K562 (cell line): Measurements from ENCODE around the gene VPS16. TPM values are rescaled to one million over a fixed set of nuclear protein-coding genes. Genes with fewer than 3 reads are reported as not detected.

Experiments
- BRF2 ChIP-seq: IDR thresholded peaks from 3 replicates; pipeline ENCODE4 v1.6.1; 2011; ENCODE audit warnings: borderline replicate concordance, mild to moderate bottlenecking; ENCODE audit not compliant: insufficient read length, insufficient read depth
- CHD4 ChIP-seq: fragments of 200-600 bp; sonication (generic); IDR thresholded peaks from 3 replicates; pipeline ENCODE4 v1.6.1; 2012; ENCODE audit warnings: low read depth, mild to moderate bottlenecking, mixed read lengths, low read length, inconsistent platforms; ENCODE audit not compliant: insufficient read depth, insufficient replicate concordance, poor library complexity, severe bottlenecking
- E2F1 ChIP-seq: sonication (generic); formaldehyde crosslinking; IDR thresholded peaks from 2 replicates; pipeline ENCODE4 v1.8.1; 2023; ENCODE audit warnings: mild to moderate bottlenecking, missing genetic modification reagents, moderate library complexity
- FOXA1 ChIP-seq: fragments of 450-650 bp; IDR thresholded peaks from 2 replicates; pipeline ENCODE4 v1.6.1; 2016; ENCODE audit warnings: mild to moderate bottlenecking, borderline replicate concordance
- GATA2 ChIP-seq: sonication (generic); formaldehyde crosslinking; IDR thresholded peaks from 2 replicates; pipeline ENCODE4 v1.4.0; 2020; ENCODE audit warnings: mild to moderate bottlenecking, missing genetic modification reagents
- HMGN3 ChIP-seq: IDR thresholded peaks from 2 replicates; pipeline ENCODE4 v1.6.1; 2011; ENCODE audit warnings: borderline replicate concordance, low read depth, mild to moderate bottlenecking, mixed read lengths, low read length; ENCODE audit not compliant: insufficient read length; ENCODE audit errors: extremely low read depth
- HNRNPK ChIP-seq: fragments of 200-400 bp; formaldehyde crosslinking; IDR thresholded peaks from one replicate; pipeline ENCODE4 v1.6.1; 2018; ENCODE audit warnings: mild to moderate bottlenecking, low read depth, low read length; ENCODE audit not compliant: poor library complexity, severe bottlenecking
- KHSRP ChIP-seq: fragments of 450-650 bp; IDR thresholded peaks from 2 replicates; pipeline ENCODE4 v1.6.1; 2017
- MEF2D ChIP-seq: conservative IDR thresholded peaks from 2 replicates; pipeline ENCODE4 v1.6.1; 2016; ENCODE audit warnings: low read depth, missing genetic modification characterization, missing compliant biosample characterization
- MXI1 ChIP-seq: IDR thresholded peaks from 2 replicates; pipeline ENCODE4 v1.6.1; 2011; ENCODE audit warnings: low read depth, mild to moderate bottlenecking, improper control_type of control experiment, low read length
- NCOA2 ChIP-seq, 2 experiments: fragments of 450-650 bp; IDR thresholded peaks; 2 replicates each; pipeline ENCODE4 v1.6.1; 2018; ENCODE audit warnings: mild to moderate bottlenecking in 2 of 2, moderate library complexity in 1 of 2; ENCODE audit not compliant: partially characterized antibody in 2 of 2
- NCOA6 ChIP-seq: fragments of 450-650 bp; IDR thresholded peaks from 2 replicates; pipeline ENCODE4 v1.6.1; 2017; ENCODE audit warnings: mild to moderate bottlenecking
- NFRKB ChIP-seq: fragments of 450-650 bp; IDR thresholded peaks from 2 replicates; pipeline ENCODE4 v1.6.1; 2016; ENCODE audit warnings: low read depth
- RNF2 ChIP-seq: sonication (generic); IDR thresholded peaks from 2 replicates; pipeline ENCODE4 v1.6.1; 2016
- SMARCE1 ChIP-seq: fragments of 450-650 bp; IDR thresholded peaks from 2 replicates; pipeline ENCODE4 v1.7.1; 2016; ENCODE audit warnings: mild to moderate bottlenecking
- TAF15 ChIP-seq: fragments of 200-400 bp; formaldehyde crosslinking; IDR thresholded peaks from 2 replicates; pipeline ENCODE4 v1.6.1; 2017; ENCODE audit warnings: mild to moderate bottlenecking, low read depth, low read length, moderate library complexity
- TEAD4 ChIP-seq, 2 experiments: sonication (generic) in 1 of 2; formaldehyde crosslinking in 1 of 2; IDR thresholded peaks; 2 replicates each; pipeline versions ENCODE4 v1.6.1 to v1.8.0; 2012 to 2022; ENCODE audit warnings: borderline replicate concordance in 1 of 2, inconsistent platforms in 1 of 2, low read length in 1 of 2, mild to moderate bottlenecking in 1 of 2, missing genetic modification reagents in 1 of 2
- ZBTB17 ChIP-seq: fragments of 450-650 bp; formaldehyde crosslinking; IDR thresholded peaks from 2 replicates; pipeline ENCODE4 v1.4.0; 2020; ENCODE audit warnings: mild to moderate bottlenecking
- ZBTB9 ChIP-seq: fragments of 450-650 bp; formaldehyde crosslinking; IDR thresholded peaks from 2 replicates; pipeline ENCODE4 v1.4.0; 2020; ENCODE audit warnings: mild to moderate bottlenecking, moderate library complexity
- ZC3H8 ChIP-seq: fragments of 450-650 bp; IDR thresholded peaks from 2 replicates; pipeline ENCODE4 v1.6.1; 2017
- ZNF766 ChIP-seq: fragments of 200-800 bp; sonication (Bioruptor generic); conservative IDR thresholded peaks from 2 replicates; pipeline ENCODE4 v1.6.1; 2016; ENCODE audit warnings: missing genetic modification characterization, missing compliant biosample characterization
- polyA plus RNA-seq, 8 experiments: library from polyadenylated mRNA; depleted of rRNA in 4 of 8; stranded (reverse) in 5 of 8; unstranded in 3 of 8; fragments of >200 nt; fragmentation: Nextera tagmentation in 2 of 8; fragmentation: Illumina TruSeq in 1 of 8; extraction: Ambion mirVana in 2 of 8; extraction: Trizol in 1 of 8; gene quantifications; 2 replicates each; pipeline versions ENCODE4 v1.2.1 to v1.2.3, GENCODE V29; 2011 to 2014; ENCODE audit warnings: inconsistent platforms in 1 of 8, missing spikeins in 1 of 8
- total RNA-seq, 7 experiments: library from RNA; depleted of rRNA in 6 of 7; stranded (reverse); fragments of >200 nt in 6 of 7; fragmentation: Illumina TruSeq in 2 of 7; extraction: Trizol in 2 of 7; gene quantifications; 2 replicates each; pipeline versions ENCODE4 v1.2.1 to v1.2.3, GENCODE V29; 2011 to 2021; ENCODE audit warnings: low replicate concordance in 1 of 7
- TF ChIP-seq, protein P1 (sequence below), 2 experiments: fragments of 450-650 bp in 1 of 2; sonication (generic) in 1 of 2; formaldehyde crosslinking in 1 of 2; IDR thresholded peaks in 1 of 2; conservative IDR thresholded peaks in 1 of 2; 2 replicates each; pipeline versions ENCODE4 v1.6.1 to v1.8.1; 2016 to 2023; ENCODE audit warnings: mild to moderate bottlenecking in 2 of 2, moderate library complexity in 2 of 2, inconsistent platforms in 1 of 2, missing genetic modification reagents in 1 of 2

VPS16 gene
- total and polyA plus RNA-seq, 9 of the 15 experiments (the other 6 are each of a cell fraction or from before 2014, with no cell fraction given) = 6.8 to 24.7 (median 14.0) TPM

- TF ChIP-seq NFRKB (no peak), TAF15 (no peak), RNF2 (no peak), ZC3H8 (no peak), MEF2D (tag) (no peak), CHD4 (no peak), TEAD4 (IDR thresholded peaks at IDR 0.05; ENCODE audit: low read length) (peak; percentile 94), TEAD4 (CRISPR knock-in tag; IDR thresholded peaks at IDR 0.05; ENCODE audit: borderline replicate concordance) (no peak), HMGN3 (no peak), ZBTB17 (CRISPR knock-in tag) (no peak), NCOA6 (no peak), HNRNPK (no peak), ZBTB9 (CRISPR knock-in tag) (no peak), GATA2 (peak; percentile 85), SMARCE1 (0 out of 2 replicates have a peak, but pooled peaks have one; percentile 50), ZNF766 (CRISPR knock-in tag) (no peak), E2F1 (CRISPR knock-in tag) (no peak), MXI1 (no peak), KHSRP (no peak), FOXA1 (no peak), BRF2 (no peak), NCOA2 (IDR thresholded peaks at IDR 0.05; ENCODE audit: partially characterized antibody in 2 of 2) (no peak)
- TF ChIP-seq, protein P1, sequence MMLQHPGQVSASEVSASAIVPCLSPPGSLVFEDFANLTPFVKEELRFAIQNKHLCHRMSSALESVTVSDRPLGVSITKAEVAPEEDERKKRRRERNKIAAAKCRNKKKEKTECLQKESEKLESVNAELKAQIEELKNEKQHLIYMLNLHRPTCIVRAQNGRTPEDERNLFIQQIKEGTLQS (IDR thresholded peaks at IDR 0.05) = no peak
- TF ChIP-seq, protein P1 (CRISPR knock-in tag; conservative IDR thresholded peaks at IDR 0.05) = no peak
These were observed 39.8 kb upstream of the VPS16 start, which contains the start of gene CPXM1 (continued) for GRCh38 chr20:2800521-2801285.
